GM12872 (cell line): ENCODE results near the gene SLC9A8.

Source experiments
- CTCF ChIP-seq: IDR thresholded peaks from 3 replicates; pipeline ENCODE4 v1.5.1; 2011; ENCODE audit warnings: low read depth, mild to moderate bottlenecking, low read length, moderate library complexity; ENCODE audit not compliant: insufficient read depth

The SLC9A8 gene

GRCh38 chr20:49871391-49871948 lies 58.8 kb downstream of the SLC9A8 start:
- TF ChIP-seq CTCF = no peak

- TF ChIP-seq CTCF = no peak
Measured at GRCh38 chr20:49872056-49872455, 59.4 kb downstream of the SLC9A8 start.

DNA sequence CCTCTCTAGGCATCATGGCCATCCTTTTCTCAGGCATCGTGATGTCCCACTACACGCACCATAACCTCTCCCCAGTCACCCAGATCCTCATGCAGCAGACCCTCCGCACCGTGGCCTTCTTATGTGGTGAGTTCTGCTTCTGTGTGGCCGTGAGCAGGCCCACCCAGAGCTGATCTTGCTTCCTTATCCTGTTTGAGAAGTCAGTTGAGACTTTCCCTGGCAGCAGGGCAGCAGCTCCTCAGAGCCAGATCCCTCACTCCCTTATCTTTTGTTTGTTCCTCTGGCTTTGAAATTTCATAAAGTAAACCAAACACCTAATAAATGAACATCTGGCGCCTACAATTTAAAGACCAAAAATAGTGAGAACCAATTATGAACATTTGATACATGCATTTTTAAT lies 62.1 kb downstream of the SLC9A8 start:
- no peak for TF ChIP-seq CTCF

GRCh38 chr20:49877386-49877921 lies 64.8 kb downstream of the SLC9A8 start:
- no peak for TF ChIP-seq CTCF

DNA sequence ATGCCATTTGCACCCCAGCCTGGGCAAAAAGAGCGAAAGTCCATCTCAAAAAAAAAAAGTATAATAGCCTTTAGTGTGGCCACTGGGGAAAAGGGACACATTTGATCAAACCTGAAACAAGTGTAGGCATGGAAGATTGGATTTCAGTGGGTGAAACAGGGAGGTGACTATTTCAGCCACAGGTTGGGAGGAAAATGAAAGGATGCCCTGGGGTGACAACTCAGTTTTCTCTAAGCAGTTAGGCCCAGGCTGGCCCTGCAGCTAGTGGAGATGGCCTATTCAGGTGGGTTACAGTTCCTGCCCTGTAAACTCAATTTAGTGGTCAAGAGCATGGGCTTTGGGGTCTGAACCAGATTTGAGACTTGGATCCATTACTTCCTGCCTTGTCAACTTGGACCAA lies 66.3 kb downstream of the SLC9A8 start:
- TF ChIP-seq CTCF = no peak

- TF ChIP-seq CTCF = no peak
Measured at GRCh38 chr20:49880177-49880576, 67.5 kb downstream of the SLC9A8 start.

DNA sequence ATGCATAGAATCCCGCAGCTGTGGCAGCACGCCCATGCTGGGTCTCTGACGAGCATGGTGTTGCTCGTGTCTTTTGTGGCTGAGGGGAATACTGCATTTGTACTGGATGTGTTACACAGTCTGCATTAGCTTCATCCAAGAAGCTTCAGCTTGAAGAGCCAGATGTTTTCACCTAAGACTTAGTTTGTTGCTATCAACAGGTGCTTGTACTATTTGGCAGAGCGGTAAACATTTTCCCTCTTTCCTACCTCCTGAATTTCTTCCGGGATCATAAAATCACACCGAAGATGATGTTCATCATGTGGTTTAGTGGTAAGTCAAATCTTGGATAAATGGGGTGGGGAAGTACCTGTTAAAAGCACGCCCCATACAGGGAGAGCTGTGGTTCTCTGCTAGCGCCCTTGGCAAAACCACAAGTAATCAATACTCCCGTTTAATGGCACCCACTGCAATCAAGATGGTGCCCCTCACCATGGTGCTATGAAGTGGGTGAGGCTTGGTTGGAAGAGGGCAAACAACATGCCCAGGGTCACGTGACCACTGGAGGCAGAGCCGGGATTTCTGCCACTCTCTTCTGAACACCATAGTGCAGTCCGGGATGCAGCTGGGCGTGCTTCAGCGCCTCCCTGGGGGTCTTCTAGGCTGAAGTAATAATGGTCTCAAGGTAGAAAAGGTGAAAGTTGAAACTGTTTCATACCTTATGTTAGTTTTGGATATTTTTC lies 68.3 kb downstream of the SLC9A8 start:
- TF ChIP-seq CTCF = no peak
